Aorta (tissue), 5 donors: ENCODE measurements around the gene GGT1. TPM values are rescaled to one million over a fixed set of nuclear protein-coding genes. Genes with fewer than 3 reads are reported as not detected.
"Not testable (repeated sequence)": the region's sequence is repeated elsewhere in the genome, so short reads cannot be mapped to it uniquely, and the experiment has no call there.

Source experiments
- ATAC-seq: fragments of 200-7000 bp; cut with Tn5 transposase; one replicate; pipeline ENCODE4 v1.9.1; 2022; ENCODE audit warnings: moderate library complexity; ENCODE audit not compliant: low FRiP score
- DNase-seq, 2 donors: peaks; one replicate each; pipeline ENCODE4 v3.0.0-alpha.2; 2020
- H3K27ac ChIP-seq, 2 donors: one replicate each; pipeline ENCODE4 v1.5.1; 2013; ENCODE audit warnings: low read length in 2 of 2, mild to moderate bottlenecking in 2 of 2, moderate library complexity in 2 of 2, control low read depth in 1 of 2, inconsistent platforms in 1 of 2, low read depth in 1 of 2
- H3K27me3 ChIP-seq, 2 donors: one replicate each; pipeline ENCODE4 v1.6.1; 2013; ENCODE audit warnings: control low read depth in 1 of 2, low read length in 1 of 2, mild to moderate bottlenecking in 1 of 2, moderate library complexity in 1 of 2; ENCODE audit not compliant: insufficient read depth in 2 of 2, control insufficient read depth in 1 of 2
- H3K36me3 ChIP-seq, 2 donors: one replicate each; pipeline ENCODE4 v1.6.1; 2013; ENCODE audit warnings: control low read depth in 1 of 2, low read length in 1 of 2, mild to moderate bottlenecking in 1 of 2; ENCODE audit not compliant: insufficient read depth in 2 of 2, control insufficient read depth in 1 of 2
- H3K4me1 ChIP-seq, 2 donors: one replicate each; pipeline ENCODE4 v1.6.1; 2013; ENCODE audit warnings: low read length in 2 of 2, control low read depth in 1 of 2, mild to moderate bottlenecking in 1 of 2, moderate library complexity in 1 of 2; ENCODE audit not compliant: insufficient read depth in 2 of 2, control insufficient read depth in 1 of 2
- H3K4me3 ChIP-seq, 2 donors: one replicate each; pipeline ENCODE4 v1.5.1; 2013; ENCODE audit warnings: low read length in 2 of 2, control low read depth in 1 of 2, mild to moderate bottlenecking in 1 of 2
- H3K9me3 ChIP-seq: one replicate; pipeline ENCODE4 v1.6.1; 2013; ENCODE audit warnings: mild to moderate bottlenecking, low read length; ENCODE audit not compliant: control insufficient read depth
- WGBS, 2 donors: extraction: QIAGEN DNeasy Blood & Tissue Kit; methylation state at CpG; one replicate each; pipeline ENCODE4 v1.1.7; 2013; 5-methylcytosine and 5-hydroxymethylcytosine counted together
- intact Hi-C, 2 donors: fragments of 100-400 bp; cut with DNase I; formaldehyde crosslinking; loops; one replicate each; pipeline versions ENCODE4 v1.14.2 to v1.15.0; 2022
- polyA plus RNA-seq, 2 donors: library from polyadenylated mRNA; stranded (reverse); fragments of 200-250 nt; gene quantifications; one replicate each; pipeline ENCODE4 v1.2.3, GENCODE V29; 2013
- total RNA-seq, 2 donors: library from RNA; stranded (reverse); fragmentation: NEBNext Ultra II Directional; extraction: Animal tissue kit (Norgen Biotek cat#: 25700); gene quantifications; one replicate each; pipeline ENCODE4 v1.2.1, GENCODE V29; 2021
- donor health status: healthy with polysubstance abuse.
- donor health status: Bipolar disorder and iron deficiency.
- donor health status: DM: no; HTN: no; CAD: no.
- donor health status: DM: no; HTN: no; CAD: no.
- donor health status: DM: yes; HTN: yes; CAD: no.

The GGT1 gene
- total and polyA plus RNA-seq, 4 donors = 4.0 to 24.1 (median 14.3) TPM

DNA sequence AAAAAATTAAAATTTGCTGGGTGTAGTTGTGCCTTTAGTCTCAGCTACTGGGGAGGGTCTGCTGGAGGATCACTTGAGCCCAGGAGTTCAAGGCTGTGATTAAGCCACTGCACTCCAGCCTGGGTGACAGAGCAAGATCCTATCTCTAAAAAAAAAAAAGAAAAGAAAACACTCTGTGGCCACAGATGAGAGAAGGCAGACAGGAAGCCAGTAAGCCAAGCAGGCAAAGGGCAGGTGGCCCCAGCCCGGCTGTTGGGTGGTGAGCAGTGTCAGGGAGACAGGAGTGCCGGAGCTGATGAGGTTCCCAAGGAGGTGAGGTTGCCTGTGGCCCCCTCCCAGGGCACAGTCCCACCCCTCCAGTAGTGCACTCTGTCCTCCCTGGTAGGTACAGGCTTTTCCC, 19.6 kb downstream of the GGT1 start:
- H3K4me1 ChIP-seq, H3K4me3 ChIP-seq, H3K36me3 ChIP-seq, H3K27ac ChIP-seq, H3K9me3 ChIP-seq, intact Hi-C loops, H3K27me3 ChIP-seq, DNase-seq, ATAC-seq: not testable (repeated sequence)
- 87 to 91% methylated on average over 2 of the region's 2 CpGs for WGBS, 2 donors

DNA sequence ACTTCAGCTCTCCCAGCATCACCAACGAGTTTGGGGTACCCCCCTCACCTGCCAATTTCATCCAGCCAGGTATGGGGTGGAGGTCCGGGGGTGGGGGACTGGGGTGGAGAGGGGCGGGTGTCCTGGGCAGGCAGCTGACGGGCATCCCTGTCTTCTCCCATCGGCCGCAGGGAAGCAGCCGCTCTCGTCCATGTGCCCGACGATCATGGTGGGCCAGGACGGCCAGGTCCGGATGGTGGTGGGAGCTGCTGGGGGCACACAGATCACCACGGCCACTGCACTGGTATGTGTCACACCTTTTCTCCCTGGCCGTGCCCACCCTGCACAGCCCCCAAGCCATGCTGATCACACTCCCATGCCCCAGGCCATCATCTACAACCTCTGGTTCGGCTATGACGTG, 24.9 kb downstream of the GGT1 start:
- H3K9me3 ChIP-seq, intact Hi-C loops: not testable (repeated sequence)

DNA sequence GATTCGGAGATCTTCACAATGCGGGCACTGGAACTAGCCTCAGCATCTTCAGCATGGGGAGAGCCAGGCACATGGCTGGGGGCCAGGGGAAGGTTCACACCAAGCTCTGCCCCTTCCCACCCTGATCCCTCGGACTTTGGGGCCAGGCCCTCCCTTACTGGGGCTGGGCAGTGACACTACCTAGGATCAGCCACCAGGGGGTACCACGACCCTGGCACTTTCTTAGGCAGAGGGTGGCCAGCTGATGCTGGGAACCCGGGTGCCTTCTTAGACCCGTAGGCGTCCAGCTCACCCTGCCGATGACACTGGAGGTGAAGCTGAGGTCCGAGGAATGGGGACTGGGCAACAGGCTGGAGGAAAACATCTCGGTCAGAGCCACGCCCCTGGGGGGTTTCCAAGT, 26.1 kb downstream of the GGT1 start:
- intact Hi-C loops, H3K4me3 ChIP-seq, H3K4me1 ChIP-seq, H3K9me3 ChIP-seq, H3K27me3 ChIP-seq, DNase-seq, ATAC-seq, H3K36me3 ChIP-seq, H3K27ac ChIP-seq: not testable (repeated sequence)
- 67 to 74% methylated on average over 7 to 9 of the region's 11 CpGs for WGBS, 2 donors

More for the DNA sequence above, 24.9 kb downstream of the GGT1 start:
- H3K4me3 ChIP-seq, ATAC-seq, H3K36me3 ChIP-seq, H3K27ac ChIP-seq, H3K4me1 ChIP-seq, DNase-seq, H3K27me3 ChIP-seq: not testable (repeated sequence)
- 87 to 94% methylated on average over 8 to 14 of the region's 16 CpGs for whole genome bisulfite sequencing, 2 donors

DNA sequence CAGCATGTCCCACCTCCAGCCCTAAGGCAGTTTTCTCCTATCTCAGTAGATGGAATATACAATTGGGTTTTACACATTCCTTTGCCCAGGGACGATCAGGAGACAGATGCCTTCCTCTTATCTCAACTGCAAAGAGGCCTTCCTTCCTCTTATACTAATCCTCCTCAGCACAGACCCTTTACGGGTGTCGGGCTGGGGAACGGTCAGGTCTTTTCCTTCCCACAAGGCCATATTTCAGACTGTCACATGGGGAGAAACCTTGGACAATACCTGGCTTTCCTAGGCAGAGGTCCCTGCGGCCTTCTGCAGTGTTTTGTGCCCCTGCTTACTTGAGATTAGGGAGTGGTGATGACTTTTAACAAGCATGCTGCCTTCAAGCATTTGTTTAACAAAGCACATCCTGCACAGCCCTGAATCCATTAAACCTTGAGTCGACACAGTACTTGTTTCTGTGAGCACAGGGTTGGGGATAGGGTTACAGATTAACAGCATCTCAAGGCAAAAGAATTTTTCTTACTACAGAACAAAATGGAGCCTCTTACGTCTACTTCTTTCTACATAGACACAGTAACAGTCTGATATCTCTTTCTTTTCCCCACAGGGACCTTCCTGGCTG, 27.9 kb downstream of the GGT1 start:
- WGBS, 2 donors = 80 to 87% methylated on average over 7 of the region's 7 CpGs
- H3K4me1 ChIP-seq, intact Hi-C loops, H3K36me3 ChIP-seq, DNase-seq, H3K4me3 ChIP-seq, H3K9me3 ChIP-seq, ATAC-seq, H3K27ac ChIP-seq, H3K27me3 ChIP-seq: not testable (repeated sequence)

DNA sequence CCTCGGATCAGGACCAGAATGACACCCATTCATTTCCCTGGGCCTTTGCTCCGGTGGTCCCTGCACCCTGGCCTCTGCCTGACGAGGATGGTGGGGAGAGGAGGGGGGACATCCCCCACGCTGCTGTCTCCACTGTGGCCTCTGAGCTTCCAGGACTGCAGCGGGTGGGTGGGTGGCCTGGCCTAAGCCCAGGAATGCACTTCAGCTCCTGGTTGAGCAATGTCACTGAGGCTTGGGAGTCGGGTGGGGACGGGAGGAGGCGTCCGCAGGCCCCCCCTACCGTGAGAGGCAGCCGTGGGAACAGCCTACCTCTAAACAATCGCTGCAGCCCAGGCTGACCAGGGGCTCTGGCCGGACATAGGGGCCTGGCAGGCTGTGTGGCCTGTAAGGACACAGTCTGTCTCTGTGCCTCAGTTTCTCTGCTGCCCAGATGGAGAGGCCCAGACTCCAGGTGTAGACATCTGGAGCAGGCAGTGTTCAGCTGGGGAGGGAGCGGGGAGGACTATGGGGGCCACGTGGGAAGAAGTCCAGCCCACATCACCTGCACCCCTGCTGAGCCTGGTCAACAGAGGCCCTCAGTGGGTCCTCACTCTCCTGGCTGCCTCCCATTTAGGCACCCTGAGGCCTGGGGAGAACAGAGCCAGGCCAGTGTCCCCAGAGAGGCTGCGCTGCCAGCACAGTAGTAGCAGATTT, 28.6 kb downstream of the GGT1 start:
- H3K9me3 ChIP-seq, DNase-seq, H3K36me3 ChIP-seq, H3K4me3 ChIP-seq, H3K27ac ChIP-seq, H3K4me1 ChIP-seq, intact Hi-C loops, H3K27me3 ChIP-seq, ATAC-seq: not testable (repeated sequence)
- 56 to 67% methylated on average over 13 to 16 of the region's 16 CpGs for WGBS, 2 donors

DNA sequence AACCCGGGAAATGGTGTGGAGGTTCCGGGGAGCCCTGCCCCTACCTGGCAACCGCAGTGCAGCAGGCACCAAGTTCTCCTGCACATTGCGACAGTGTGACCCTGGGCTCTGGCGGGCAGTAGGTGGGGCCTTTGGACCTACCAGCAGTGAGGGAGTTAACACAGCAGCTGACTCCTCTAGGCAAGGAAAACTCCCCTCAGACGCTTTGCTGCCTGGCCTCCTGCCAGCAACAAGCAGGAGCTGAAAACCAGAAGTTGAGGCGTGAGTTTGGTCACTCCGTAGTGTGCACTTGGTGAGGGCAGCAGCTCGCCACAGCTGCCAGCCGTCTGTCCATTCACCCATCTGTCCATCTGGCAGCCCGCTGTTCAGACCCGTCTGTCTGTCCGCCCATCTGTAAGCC, 29.6 kb downstream of the GGT1 start:
- ATAC-seq, H3K27ac ChIP-seq, H3K9me3 ChIP-seq, H3K4me3 ChIP-seq, intact Hi-C loops, H3K4me1 ChIP-seq, H3K27me3 ChIP-seq, H3K36me3 ChIP-seq, DNase-seq: not testable (repeated sequence)
- WGBS, 2 donors = 26 to 42% methylated on average over 11 to 13 of the region's 13 CpGs

DNA sequence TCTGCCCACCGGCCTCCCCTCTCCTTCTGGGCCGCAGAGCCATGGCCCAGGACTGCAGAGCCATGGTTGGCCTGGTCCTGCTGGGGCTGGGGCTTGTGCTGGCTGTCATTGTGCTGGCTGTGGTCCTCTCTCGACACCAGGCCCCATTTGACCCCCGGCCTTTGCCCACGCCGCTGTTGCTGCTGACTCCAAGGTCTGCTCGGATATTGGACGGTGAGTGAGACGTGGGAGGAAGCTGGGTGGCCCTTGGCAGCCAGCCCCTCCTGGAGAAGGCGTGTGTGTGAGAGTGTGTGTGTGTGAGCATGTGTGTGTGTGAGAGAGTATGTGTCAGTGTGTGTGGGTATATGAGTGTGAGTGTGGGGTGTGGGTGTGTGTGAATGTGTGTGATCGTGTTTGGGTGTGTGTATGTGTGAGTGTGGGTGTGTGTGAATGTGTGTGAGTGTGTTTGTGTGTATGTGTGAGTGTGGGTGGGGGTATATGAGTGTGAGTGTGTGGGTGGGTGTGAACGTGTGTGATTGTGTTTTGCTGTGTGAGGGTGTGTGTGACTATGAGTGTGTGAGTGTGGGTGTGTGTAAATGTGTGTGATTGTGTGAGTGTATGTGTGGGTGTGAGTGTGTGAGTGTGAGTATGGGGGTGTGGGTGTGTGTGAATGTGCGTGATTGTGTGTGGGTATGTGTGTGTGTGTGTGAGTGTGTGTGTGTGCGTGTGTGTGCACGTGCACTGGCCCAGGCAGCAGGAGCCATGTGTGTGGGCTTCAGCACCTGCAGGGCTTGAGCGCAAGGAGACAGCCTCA, 30.4 kb downstream of the GGT1 start:
- H3K27ac ChIP-seq, H3K4me3 ChIP-seq, ATAC-seq, DNase-seq, H3K4me1 ChIP-seq, H3K9me3 ChIP-seq, H3K27me3 ChIP-seq, intact Hi-C loops, H3K36me3 ChIP-seq: not testable (repeated sequence)
- WGBS, 2 donors = 49 to 58% methylated on average over 15 to 16 of the region's 16 CpGs

DNA sequence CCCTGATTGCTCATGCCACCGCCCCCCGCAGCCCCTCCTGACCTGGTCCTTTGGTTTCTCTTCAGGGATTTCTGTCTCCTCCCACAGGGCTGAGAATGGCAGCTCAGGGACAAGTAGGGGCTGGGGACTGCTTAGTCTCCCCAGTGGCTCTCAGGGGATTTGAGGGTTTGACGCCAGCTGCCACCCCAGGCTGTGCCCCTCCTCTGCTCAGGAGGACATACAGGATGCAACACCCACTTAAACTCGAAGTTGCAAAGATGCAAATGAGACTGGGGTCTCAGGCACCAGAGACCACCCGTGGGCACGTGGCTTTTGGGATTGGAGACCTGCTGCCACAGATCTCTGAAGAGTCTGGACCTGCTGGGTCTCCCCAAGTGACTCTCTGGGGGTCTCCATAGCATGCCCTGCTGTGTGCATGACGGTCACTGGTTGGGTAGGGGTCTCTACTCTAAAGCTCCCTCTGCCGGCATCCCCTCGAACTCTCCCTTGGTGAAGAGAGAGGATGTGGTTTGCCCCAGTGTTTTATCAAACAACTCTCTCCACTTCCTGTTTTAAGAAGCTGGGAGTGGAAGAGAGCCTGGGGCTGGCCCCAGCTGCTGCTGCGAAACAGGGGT, 31.9 kb downstream of the GGT1 start:
- intact Hi-C loops, ATAC-seq, H3K4me3 ChIP-seq, H3K9me3 ChIP-seq, H3K27ac ChIP-seq, H3K4me1 ChIP-seq, H3K36me3 ChIP-seq, H3K27me3 ChIP-seq, DNase-seq: not testable (repeated sequence)
- WGBS, 2 donors = 31 to 54% methylated on average over 9 to 10 of the region's 10 CpGs
